IPS-20b (cell line): ENCODE measurements around the gene SFMBT1.

Experiments used
- H3K27ac ChIP-seq: one replicate; pipeline ENCODE4 v1.5.1; 2013; ENCODE audit warnings: low read length
- H3K27me3 ChIP-seq: 2 replicates; pipeline ENCODE4 v1.6.1; 2013; ENCODE audit warnings: mild to moderate bottlenecking, low read length, inconsistent platforms; ENCODE audit not compliant: insufficient read depth
- H3K36me3 ChIP-seq: 2 replicates; pipeline ENCODE4 v1.6.1; 2013; ENCODE audit warnings: low read depth, mild to moderate bottlenecking, inconsistent platforms, low read length, moderate library complexity; ENCODE audit not compliant: insufficient read depth
- H3K4me1 ChIP-seq: 2 replicates; pipeline ENCODE4 v1.6.1; 2013; ENCODE audit warnings: mild to moderate bottlenecking, control low read depth, inconsistent platforms, low read length, moderate library complexity; ENCODE audit not compliant: insufficient read depth
- H3K4me3 ChIP-seq: 2 replicates; pipeline ENCODE4 v1.5.1; 2013; ENCODE audit warnings: mild to moderate bottlenecking, low read length, inconsistent platforms
- H3K9ac ChIP-seq: 2 replicates; pipeline ENCODE4 v1.6.1; 2013; ENCODE audit warnings: low read depth, mild to moderate bottlenecking, inconsistent platforms, low read length, moderate library complexity
- H3K9me3 ChIP-seq: 2 replicates; pipeline ENCODE4 v1.6.1; 2013; ENCODE audit warnings: mild to moderate bottlenecking, low read depth, low read length, inconsistent platforms; ENCODE audit not compliant: insufficient read depth

Gene SFMBT1

GRCh38 chr3:53080612-53081205 lies 34.8 kb upstream of the SFMBT1 start:
- no peaks in the 10 kb centered on the region for H3K36me3 ChIP-seq
- no peak overlapping the region for H3K27ac ChIP-seq
- no peak overlapping the region for H3K9ac ChIP-seq
- H3K4me1 ChIP-seq: no peaks in the 10 kb centered on the region
- no peaks in the 10 kb centered on the region for H3K9me3 ChIP-seq
- no peak overlapping the region for H3K4me3 ChIP-seq
- no peaks in the 10 kb centered on the region for H3K27me3 ChIP-seq

GRCh38 chr3:53079791-53080555 lies 34.1 kb upstream of the SFMBT1 start:
- Histone ChIP-seq H3K36me3 (no peaks in the 10 kb centered on the region), H3K9me3 (no peaks in the 10 kb centered on the region), H3K27ac (no peak overlapping the region), H3K27me3 (no peaks in the 10 kb centered on the region), H3K4me3 (no peak overlapping the region), H3K9ac (no peak overlapping the region), H3K4me1 (no peaks in the 10 kb centered on the region)

GRCh38 chr3:53079147-53079546 lies 33.3 kb upstream of the SFMBT1 start:
- no peaks in the 10 kb centered on the region for H3K4me1 ChIP-seq
- no peaks in the 10 kb centered on the region for H3K36me3 ChIP-seq
- H3K27me3 ChIP-seq: no peaks in the 10 kb centered on the region
- no peak overlapping the region for H3K9ac ChIP-seq
- H3K4me3 ChIP-seq: no peak overlapping the region
- no peaks in the 10 kb centered on the region for H3K9me3 ChIP-seq
- H3K27ac ChIP-seq: no peak overlapping the region

- no peaks in the 10 kb centered on the region for H3K4me1 ChIP-seq
- no peaks in the 10 kb centered on the region for H3K36me3 ChIP-seq
- no peak overlapping the region for H3K4me3 ChIP-seq
- no peak overlapping the region for H3K9ac ChIP-seq
- no peak overlapping the region for H3K27ac ChIP-seq
- no peaks in the 10 kb centered on the region for H3K9me3 ChIP-seq
- no peaks in the 10 kb centered on the region for H3K27me3 ChIP-seq
These were observed 32.8 kb upstream of the SFMBT1 start for GRCh38 chr3:53078656-53079055.

GRCh38 chr3:53077476-53078220 lies 31.8 kb upstream of the SFMBT1 start:
- Histone ChIP-seq H3K36me3 (no peaks in the 10 kb centered on the region), H3K27ac (no peak overlapping the region), H3K27me3 (no peaks in the 10 kb centered on the region), H3K9ac (no peak overlapping the region), H3K4me1 (no peaks in the 10 kb centered on the region), H3K9me3 (no peaks in the 10 kb centered on the region), H3K4me3 (no peak overlapping the region)

GRCh38 chr3:53075743-53076140 lies 29.9 kb upstream of the SFMBT1 start:
- H3K4me3 ChIP-seq: no peak overlapping the region
- H3K27me3 ChIP-seq: peaks cover 8% of the 10 kb centered on the region

GRCh38 chr3:53074761-53075742 lies 29.2 kb upstream of the SFMBT1 start:
- Histone ChIP-seq H3K4me1 (0 out of 2 replicates have a peak, but pooled peaks cover under 1% of the 10 kb centered on the region), H3K27me3 (peaks cover 8% of the 10 kb centered on the region), H3K27ac (no peak overlapping the region), H3K9ac (no peak overlapping the region), H3K36me3 (no peaks in the 10 kb centered on the region), H3K9me3 (no peaks in the 10 kb centered on the region), H3K4me3 (no peak overlapping the region)

More at GRCh38 chr3:53075743-53076140, 29.9 kb upstream of the SFMBT1 start:
- Histone ChIP-seq H3K9ac (no peak overlapping the region), H3K9me3 (no peaks in the 10 kb centered on the region), H3K36me3 (no peaks in the 10 kb centered on the region), H3K4me1 (no peaks in the 10 kb centered on the region), H3K27ac (no peak overlapping the region)

GRCh38 chr3:53074366-53074696 lies 28.5 kb upstream of the SFMBT1 start:
- Histone ChIP-seq H3K4me1 (peaks cover 5% of the 10 kb centered on the region; the same call in 1 of the 2 replicates), H3K27ac (no peak overlapping the region), H3K9ac (no peak overlapping the region; the same call in 1 of the 2 replicates), H3K4me3 (no peak overlapping the region), H3K27me3 (peaks cover 8% of the 10 kb centered on the region), H3K9me3 (no peaks in the 10 kb centered on the region), H3K36me3 (no peaks in the 10 kb centered on the region)

- H3K36me3 ChIP-seq: no peaks in the 10 kb centered on the region
- H3K9ac ChIP-seq: peak overlapping the region; percentile 64; the same call in 1 of the 2 replicates
- no peaks in the 10 kb centered on the region for H3K9me3 ChIP-seq
- no peak overlapping the region for H3K27ac ChIP-seq
- H3K4me3 ChIP-seq: peak overlapping the region; percentile 65; the same call in 1 of the 2 replicates
- peaks cover 8% of the 10 kb centered on the region for H3K27me3 ChIP-seq
- H3K4me1 ChIP-seq: peaks cover 5% of the 10 kb centered on the region; the same call in 1 of the 2 replicates
These were observed 27.9 kb upstream of the SFMBT1 start for GRCh38 chr3:53073553-53074365.

- peaks cover 5% of the 10 kb centered on the region; the same call in 1 of the 2 replicates for H3K4me1 ChIP-seq
- H3K4me3 ChIP-seq: peak overlapping the region; percentile 65
- H3K9ac ChIP-seq: peak overlapping the region; percentile 64; the same call in 1 of the 2 replicates
- peaks cover 8% of the 10 kb centered on the region for H3K27me3 ChIP-seq
- H3K9me3 ChIP-seq: no peaks in the 10 kb centered on the region
- H3K36me3 ChIP-seq: no peaks in the 10 kb centered on the region
- H3K27ac ChIP-seq: no peak overlapping the region
These were observed 27.0 kb upstream of the SFMBT1 start for GRCh38 chr3:53072653-53073552.
